DMS79 treated with DMSO at 0.1 percent for 48 hours (cell line): ENCODE measurements around the gene PIGX.
A peak's percentile ranks its signal among the peaks of the same experiment; 100 is the strongest.
"Not testable (repeated sequence)": the region's sequence is repeated elsewhere in the genome, so short reads cannot be mapped to it uniquely, and the experiment has no call there.

Source experiments
- DNase-seq: peaks from one replicate; lab custom pipeline; 2025; lab: John Stamatoyannopoulos, UW

The PIGX gene

GRCh38 chr3:196706327-196706726 is 5.8 kb upstream of the PIGX start:
- no peak for DNase-seq

- no peak for DNase-seq
These were observed 5.4 kb upstream of the PIGX start for GRCh38 chr3:196706731-196707130.

- DNase-seq, result no peak
These were observed 4.6 kb upstream of the PIGX start for GRCh38 chr3:196707566-196707965.

- no peak for DNase-seq
These were observed 3.7 kb upstream of the PIGX start for GRCh38 chr3:196708467-196708866.

- DNase-seq, result peak; percentile 60
These were observed 587 bp downstream of the PIGX start for GRCh38 chr3:196712514-196713413.

- DNase-seq, result not testable (repeated sequence)
These were observed 5.0 kb downstream of the PIGX start for GRCh38 chr3:196717162-196717561.

GRCh38 chr3:196721097-196721496 is 8.9 kb downstream of the PIGX start:
- DNase-seq, result no peak

GRCh38 chr3:196726788-196727675 is 14.9 kb downstream of the PIGX start:
- DNase-seq, result no peak

- no peak for DNase-seq
These were observed 23.6 kb downstream of the PIGX start for GRCh38 chr3:196735751-196736150.

- no peak for DNase-seq
These were observed 24.6 kb downstream of the PIGX start for GRCh38 chr3:196736670-196737374.

GRCh38 chr3:196737655-196738054 is 25.5 kb downstream of the PIGX start:
- DNase-seq, result no peak

- peak; percentile 91 for DNase-seq
These were observed 27.7 kb downstream of the PIGX start, which contains the start of gene PAK2 for GRCh38 chr3:196739671-196740480. TSS of gene PAK2 (plus strand) at chr3:196739857. CDS start at chr3:196782647, 42,790 bp downstream.

- DNase-seq, result peak; percentile 67
These were observed 28.5 kb downstream of the PIGX start for GRCh38 chr3:196740481-196741248.

GRCh38 chr3:196741249-196741889 is 29.2 kb downstream of the PIGX start:
- DNase-seq, result no peak

- not testable (repeated sequence) for DNase-seq
These were observed 31.4 kb downstream of the PIGX start for GRCh38 chr3:196743569-196743968.

GRCh38 chr3:196749125-196749524 is 36.9 kb downstream of the PIGX start:
- no peak for DNase-seq

GRCh38 chr3:196753201-196753600 is 41.0 kb downstream of the PIGX start:
- DNase-seq, result no peak

- no peak for DNase-seq
These were observed 42.2 kb downstream of the PIGX start for GRCh38 chr3:196754091-196754981.

GRCh38 chr3:196756732-196757131 is 44.6 kb downstream of the PIGX start:
- DNase-seq, result no peak
